HEK293 (cell line): ENCODE measurements around the gene TP73.
A peak's percentile ranks its signal among the peaks of the same experiment; 100 is the strongest.

Experiments
- CTCF ChIA-PET: fragments of 350-600 bp; formaldehyde crosslinking; extraction: SDS; loops from one replicate; lab custom pipeline; 2021; ENCODE audit warnings: antibody characterized with exemption; lab: Yijun Ruan, JAX
- POLR2A ChIA-PET: fragments of 300-600 bp; formaldehyde crosslinking; extraction: SDS; loops from one replicate; lab custom pipeline; 2020; ENCODE audit warnings: antibody characterized with exemption, inconsistent platforms; lab: Yijun Ruan, JAX
- H3K27ac ChIP-seq: fragments of 200-500 bp; sonication (Bioruptor generic); 2 replicates; pipeline ENCODE4 v1.5.1; 2014; ENCODE audit warnings: low read depth, low read length, control low read depth, inconsistent platforms; ENCODE audit errors: extremely low read depth
- H3K36me3 ChIP-seq, 2 experiments: fragments of 200-500 bp in 1 of 2; sonication (Bioruptor generic) in 1 of 2; 1 replicate in 1 of 2; 2 replicates in 1 of 2; pipeline ENCODE4 v1.5.1; 2014 to 2017; ENCODE audit warnings: inconsistent platforms in 2 of 2, low read length in 2 of 2; ENCODE audit not compliant: control insufficient read depth in 2 of 2, insufficient read depth in 1 of 2
- H3K4me1 ChIP-seq: fragments of 200-500 bp; sonication (Bioruptor generic); 2 replicates; pipeline ENCODE4 v1.5.1; 2014; ENCODE audit warnings: mild to moderate bottlenecking, low read length, inconsistent platforms; ENCODE audit not compliant: control insufficient read depth, insufficient read depth
- H3K4me3 ChIP-seq: 2 replicates; pipeline ENCODE4 v1.5.1; 2011; ENCODE audit warnings: low read depth, mild to moderate bottlenecking, control low read depth, low read length, moderate library complexity
- H3K9me3 ChIP-seq: fragments of 200-500 bp; sonication (Bioruptor generic); 2 replicates; pipeline ENCODE4 v1.5.1; 2014; ENCODE audit warnings: low read depth, low read length, inconsistent platforms; ENCODE audit not compliant: control insufficient read depth, insufficient read depth
- CTCF ChIP-seq: fragments of 450-650 bp; formaldehyde crosslinking; IDR thresholded peaks from 2 replicates; pipeline ENCODE4 v1.5.1; 2016; ENCODE audit warnings: missing biosample characterization, missing genetic modification characterization
- GLIS2 ChIP-seq: fragments of 450-650 bp; formaldehyde crosslinking; IDR thresholded peaks from 2 replicates; pipeline ENCODE4 v1.5.1; 2016; ENCODE audit warnings: missing biosample characterization, missing genetic modification characterization
- KLF16 ChIP-seq: fragments of 450-650 bp; formaldehyde crosslinking; IDR thresholded peaks from 2 replicates; pipeline ENCODE4 v1.5.1; 2017; ENCODE audit warnings: missing biosample characterization, missing genetic modification characterization
- KLF7 ChIP-seq: fragments of 450-650 bp; formaldehyde crosslinking; IDR thresholded peaks from 2 replicates; pipeline ENCODE4 v1.5.1; 2016; ENCODE audit warnings: missing biosample characterization, missing genetic modification characterization, borderline replicate concordance
- PRDM10 ChIP-seq: fragments of 450-650 bp; formaldehyde crosslinking; IDR thresholded peaks from 2 replicates; pipeline ENCODE4 v1.5.1; 2016; ENCODE audit warnings: missing biosample characterization, missing genetic modification characterization
- REST ChIP-seq: fragments of 450-650 bp; formaldehyde crosslinking; IDR thresholded peaks from 2 replicates; pipeline ENCODE4 v1.5.1; 2016; ENCODE audit warnings: missing biosample characterization, missing genetic modification characterization
- ZBTB44 ChIP-seq: fragments of 450-650 bp; IDR thresholded peaks from 2 replicates; pipeline ENCODE4 v1.5.1; 2018; ENCODE audit warnings: missing biosample characterization, mild to moderate bottlenecking, missing genetic modification characterization
- ZBTB6 ChIP-seq: fragments of 450-650 bp; formaldehyde crosslinking; IDR thresholded peaks from 2 replicates; pipeline ENCODE4 v1.5.1; 2017; ENCODE audit warnings: missing biosample characterization, missing genetic modification characterization
- ZEB2 ChIP-seq: fragments of 450-650 bp; formaldehyde crosslinking; IDR thresholded peaks from 2 replicates; pipeline ENCODE4 v1.5.1; 2016; ENCODE audit warnings: missing biosample characterization, missing genetic modification characterization
- ZNF16 ChIP-seq: fragments of 450-650 bp; formaldehyde crosslinking; IDR thresholded peaks from 2 replicates; pipeline ENCODE4 v1.5.1; 2016; ENCODE audit warnings: low read depth, missing biosample characterization, missing genetic modification characterization
- ZNF24 ChIP-seq: fragments of 450-650 bp; formaldehyde crosslinking; IDR thresholded peaks from 2 replicates; pipeline ENCODE4 v1.5.1; 2016; ENCODE audit warnings: missing biosample characterization, missing genetic modification characterization
- ZNF248 ChIP-seq: fragments of 450-650 bp; formaldehyde crosslinking; IDR thresholded peaks from 2 replicates; pipeline ENCODE4 v1.5.1; 2017; ENCODE audit warnings: missing biosample characterization, missing genetic modification characterization
- ZNF274 ChIP-seq, 2 experiments: fragments of 200-500 bp in 1 of 2; fragments of 450-650 bp in 1 of 2; sonication (Bioruptor generic) in 1 of 2; formaldehyde crosslinking in 1 of 2; IDR thresholded peaks; 2 replicates each; pipeline versions ENCODE4 v1.5.1 to v1.6.1; 2014 to 2016; ENCODE audit warnings: borderline replicate concordance in 1 of 2, inconsistent platforms in 1 of 2, low read length in 1 of 2, missing biosample characterization in 1 of 2, missing genetic modification characterization in 1 of 2
- ZNF280D ChIP-seq: fragments of 450-650 bp; formaldehyde crosslinking; IDR thresholded peaks from 2 replicates; pipeline ENCODE4 v1.5.1; 2016; ENCODE audit warnings: missing biosample characterization, missing genetic modification characterization
- ZNF311 ChIP-seq: fragments of 450-650 bp; formaldehyde crosslinking; IDR thresholded peaks from 2 replicates; pipeline ENCODE4 v1.5.1; 2017; ENCODE audit warnings: missing biosample characterization, missing genetic modification characterization, borderline replicate concordance
- ZNF423 ChIP-seq: fragments of 450-650 bp; formaldehyde crosslinking; IDR thresholded peaks from 2 replicates; pipeline ENCODE4 v1.5.1; 2016; ENCODE audit warnings: missing biosample characterization, missing genetic modification characterization
- ZNF514 ChIP-seq: fragments of 450-650 bp; formaldehyde crosslinking; IDR thresholded peaks from 2 replicates; pipeline ENCODE4 v1.5.1; 2016; ENCODE audit warnings: missing biosample characterization, missing genetic modification characterization
- ZNF549 ChIP-seq: fragments of 450-650 bp; IDR thresholded peaks from 2 replicates; pipeline ENCODE4 v1.5.1; 2018; ENCODE audit warnings: missing biosample characterization, missing genetic modification characterization, mild to moderate bottlenecking, inconsistent platforms, moderate library complexity
- ZNF600 ChIP-seq: fragments of 450-650 bp; formaldehyde crosslinking; IDR thresholded peaks from 2 replicates; pipeline ENCODE4 v1.5.1; 2016; ENCODE audit warnings: missing biosample characterization, missing genetic modification characterization
- ZNF791 ChIP-seq: fragments of 450-650 bp; formaldehyde crosslinking; IDR thresholded peaks from 2 replicates; pipeline ENCODE4 v1.5.1; 2016; ENCODE audit warnings: missing biosample characterization, missing genetic modification characterization

The TP73 gene

GRCh38 chr1:3736131-3736561 is 83.8 kb downstream of the TP73 start:
- ChIA-PET POLR2A (no interaction called here), CTCF (interaction anchor here (0.6 to 2.2 kb wide), 2 partner anchors 12 to 171 kb away, joined by 3 to 10 read pairs; no protein-coding TSS in a partner anchor)
- Histone ChIP-seq H3K4me1 (no peaks in the 10 kb centered on the region), H3K4me3 (no peak overlapping the region), H3K9me3 (no peaks in the 10 kb centered on the region), H3K36me3 (peaks cover 8 to 100% of the 10 kb centered on the region in 2 experiments; a peak in 2 of 3 replicates), H3K27ac (no peak overlapping the region)
- TF ChIP-seq ZNF248 (tag by site-specific recombination): no peak
- TF ChIP-seq REST (tag by site-specific recombination): no peak
- no peak for TF ChIP-seq ZNF16
- no peak for TF ChIP-seq GLIS2
- no peak for TF ChIP-seq ZNF280D
- no peak for TF ChIP-seq ZNF791 (tag by site-specific recombination)
- no peak for TF ChIP-seq ZBTB6
- TF ChIP-seq ZNF549 (tag by site-specific recombination): no peak
- no peak for TF ChIP-seq ZBTB44 (tag by site-specific recombination)
- no peak for TF ChIP-seq KLF7 (tag by site-specific recombination)
- TF ChIP-seq CTCF: no peak
- no peak for TF ChIP-seq ZNF311 (tag by site-specific recombination)
- no peak for TF ChIP-seq KLF16

- Histone ChIP-seq H3K27ac (no peak overlapping the region), H3K4me1 (no peaks in the 10 kb centered on the region), H3K4me3 (no peak overlapping the region), H3K9me3 (no peaks in the 10 kb centered on the region), H3K36me3 (peaks cover 8 to 100% of the 10 kb centered on the region in 2 experiments; a peak in 2 of 3 replicates)
- ChIA-PET POLR2A (no interaction called here), CTCF (no interaction called here)
- no peak for TF ChIP-seq ZEB2 (tag by site-specific recombination)
- TF ChIP-seq ZNF24 (tag by site-specific recombination): no peak
- TF ChIP-seq ZNF600 (tag by site-specific recombination): no peak
- TF ChIP-seq ZNF274 (IDR thresholded peaks at IDR 0.05; ENCODE audit: low read length): no peak
- TF ChIP-seq ZNF274 (tag by site-specific recombination; IDR thresholded peaks at IDR 0.05; ENCODE audit: borderline replicate concordance): no peak
- TF ChIP-seq ZNF514 (tag by site-specific recombination): no peak
- TF ChIP-seq ZNF423 (tag by site-specific recombination): no peak
- 0 out of 2 replicates have a peak, but pooled peaks have one; percentile 15 for TF ChIP-seq PRDM10 (tag by site-specific recombination)
Observed at GRCh38 chr1:3736708-3737107, 84.4 kb downstream of the TP73 start.
